Left colon (tissue), 2 donors: ENCODE results near the gene CCDC137. TPM values are rescaled to one million over a fixed set of nuclear protein-coding genes. Genes with fewer than 3 reads are reported as not detected.
A peak's percentile ranks its signal among the peaks of the same experiment; 100 is the strongest.
"Not testable (repeated sequence)": the region's sequence is repeated elsewhere in the genome, so short reads cannot be mapped to it uniquely, and the experiment has no call there.

ENCODE experiments used
- ATAC-seq: fragments of 200-7000 bp; cut with Tn5 transposase; one replicate; pipeline ENCODE4 v1.9.1; 2020; ENCODE audit warnings: mild to moderate bottlenecking, moderate library complexity
- DNase-seq, 2 donors: peaks; one replicate each; pipeline ENCODE4 v3.0.0-alpha.2; 2020
- intact Hi-C, 2 donors: fragments of 100-400 bp; cut with DNase I in 1 of 2; cut with micrococcal nuclease in 1 of 2; formaldehyde crosslinking; loops; one replicate each; pipeline versions ENCODE4 v1.11.2 to v1.14.0; 2022; cut with DNase I, micrococcal nuclease
- total RNA-seq, 2 donors: library from RNA; stranded (reverse); fragmentation: NEBNext Ultra II Directional; extraction: Animal tissue kit (Norgen Biotek cat#: 25700); gene quantifications; one replicate each; pipeline ENCODE4 v1.2.1, GENCODE V29; 2021
- donor health status: DM: no; HTN: no; CAD: no.
- donor health status: DM: yes; HTN: yes; CAD: no.

The CCDC137 gene
- total RNA-seq, 2 donors from 2014 or later, result 14.0 to 19.4 TPM

DNA sequence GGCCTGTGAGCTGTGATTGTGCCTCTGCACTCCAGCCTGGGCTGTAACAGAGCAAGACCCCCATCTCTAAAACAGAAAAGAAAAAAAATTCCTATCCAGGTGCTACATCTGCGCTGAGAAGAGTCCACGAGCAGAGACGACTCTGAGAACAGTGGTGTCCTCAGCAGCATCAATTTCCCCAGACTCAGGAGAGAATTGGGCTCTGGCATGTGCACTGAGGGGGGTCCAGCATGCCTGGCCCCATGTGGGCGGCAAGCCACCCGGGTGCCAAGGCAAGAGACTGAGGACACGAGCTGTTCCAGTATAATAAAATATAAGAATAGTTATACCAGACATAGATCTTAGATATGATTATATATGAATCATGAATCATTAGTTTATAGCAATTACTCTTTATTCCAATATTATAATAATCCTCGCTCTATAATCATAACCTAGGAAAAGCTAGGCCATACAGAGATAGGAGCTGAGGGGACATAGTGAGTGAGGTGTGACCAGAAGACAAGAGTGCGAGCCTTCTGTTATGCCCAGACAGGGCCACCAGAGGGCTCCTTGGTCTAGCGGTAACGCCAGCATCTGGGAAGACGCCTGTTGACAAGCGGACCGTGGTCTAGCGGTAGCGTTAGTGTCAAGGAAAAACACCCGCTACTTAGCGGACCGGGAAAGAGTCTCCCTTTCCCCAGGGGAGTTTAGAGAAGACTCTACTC, 9.1 kb downstream of the CCDC137 start:
- intact Hi-C loops, DNase-seq: not testable (repeated sequence)
- peak; percentile 25 for ATAC-seq

DNA sequence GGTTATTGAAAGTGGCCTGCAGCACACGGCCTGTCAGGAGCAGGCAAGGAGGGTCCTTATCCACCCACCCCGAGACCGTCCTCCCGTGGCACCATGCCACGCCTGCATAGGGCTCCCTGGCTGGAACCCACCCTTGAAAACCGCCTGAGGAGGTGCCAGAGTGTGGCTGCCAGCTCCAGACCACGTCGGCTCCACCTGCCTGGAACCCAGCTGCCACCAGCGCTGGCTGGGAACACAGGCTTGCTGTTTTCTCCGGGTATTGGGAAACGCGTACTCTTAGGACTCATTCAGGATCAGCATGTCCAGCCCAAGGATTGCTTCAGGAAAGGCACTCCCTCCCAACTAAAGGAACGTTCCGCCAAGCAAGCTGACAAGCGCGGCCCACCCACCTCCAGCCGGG, 10.4 kb downstream of the CCDC137 start:
- no peak for ATAC-seq
- intact Hi-C loops, result no loop called here

DNA sequence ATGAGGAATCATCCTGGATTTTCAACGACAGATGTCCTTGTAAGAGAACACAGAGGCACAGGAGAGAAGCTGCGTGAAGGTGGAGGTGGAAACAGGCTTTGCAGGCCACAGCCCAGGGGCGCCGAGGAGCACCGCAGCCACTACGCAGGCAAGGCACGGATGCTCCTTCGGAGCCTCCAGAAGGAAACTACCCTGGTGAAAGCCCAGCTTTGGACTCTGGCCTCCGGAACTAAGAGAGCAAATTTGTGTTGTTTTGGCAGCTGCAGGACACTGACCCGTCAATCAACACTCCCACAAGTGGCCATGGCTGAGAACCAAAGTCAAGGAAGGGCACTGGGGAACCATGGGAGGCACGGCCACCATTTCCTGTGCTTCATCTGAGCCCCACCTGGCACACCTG, 13.6 kb downstream of the CCDC137 start:
- intact Hi-C loops, result no loop called here
- ATAC-seq (no peak), DNase-seq (no peak)

More for the DNA sequence above, 10.4 kb downstream of the CCDC137 start:
- DNase-seq, result no peak

- DNase-seq (no peak), ATAC-seq (no peak)
- intact Hi-C loops, result no loop called here
Measured at GRCh38 chr17:81681672-81682071, 15.1 kb downstream of the CCDC137 start.

DNA sequence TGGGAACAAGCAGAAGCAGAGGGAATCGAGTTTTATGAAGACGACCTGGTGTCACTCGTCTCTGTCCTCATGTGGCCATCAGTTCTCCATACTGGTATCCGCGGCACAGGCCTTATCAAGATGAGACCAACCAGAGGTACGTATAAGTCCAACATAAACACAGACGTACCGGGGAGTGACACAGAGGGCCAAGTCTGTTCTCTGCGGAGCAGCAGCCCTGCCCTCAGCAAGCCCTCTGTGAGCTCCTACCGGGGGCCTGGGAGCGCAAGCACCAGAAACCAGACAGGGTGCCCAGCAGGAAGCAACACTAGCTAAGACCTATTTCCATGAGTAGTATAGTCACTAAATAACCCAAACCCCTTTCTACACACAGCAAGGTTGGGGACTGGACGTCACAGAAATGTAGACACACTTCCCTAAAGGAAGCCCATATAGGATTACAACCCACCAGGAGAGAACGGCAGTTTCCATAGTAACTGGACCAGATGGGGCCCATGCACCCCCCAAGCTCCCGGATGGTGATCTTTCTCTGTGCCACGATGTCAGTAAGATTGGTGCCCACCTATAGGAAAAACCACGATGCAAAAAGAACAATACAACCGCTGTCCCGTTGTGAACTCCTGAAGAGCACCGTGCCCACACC, 16.1 kb downstream of the CCDC137 start:
- no peak for ATAC-seq
- DNase-seq, result no peak
- intact Hi-C loops, result no loop called here

DNA sequence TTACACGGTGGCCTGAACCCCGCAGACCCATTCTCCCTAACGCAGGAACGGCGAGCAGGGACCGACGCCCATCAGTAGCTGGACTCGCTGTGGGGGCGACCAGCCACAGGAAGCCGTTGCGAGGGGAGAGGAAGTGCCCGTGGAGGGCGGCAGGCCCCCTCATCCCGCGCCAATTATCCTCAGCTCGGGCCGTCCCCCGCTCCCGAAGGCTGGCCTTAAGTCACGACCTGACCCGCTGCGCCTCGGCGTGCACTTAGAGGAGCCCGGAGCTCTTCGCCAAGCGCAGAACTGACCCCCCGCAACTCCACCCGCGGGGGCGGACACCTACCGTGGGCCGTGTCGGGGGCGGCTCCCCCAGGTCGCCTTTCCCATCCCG, 16.7 kb downstream of the CCDC137 start:
- intact Hi-C loops, result no loop called here
- DNase-seq, result no peak
- ATAC-seq, result peak; percentile 32

GRCh38 chr17:81683584-81684441, 17.3 kb downstream of the CCDC137 start, which contains the start of the genes ARL16 and HGS:
ARL16 (minus strand) TSS chr17:81683797; CDS start chr17:81683753, 44 bp downstream.
HGS (plus strand) TSS chr17:81684011; CDS start chr17:81684067, 56 bp downstream.
- intact Hi-C loops, result no loop called here

GRCh38 chr17:81684442-81684911, 17.9 kb downstream of the CCDC137 start:
- intact Hi-C loops, result no loop called here
- no peak for DNase-seq
- ATAC-seq, result no peak

More at GRCh38 chr17:81683584-81684441, 17.3 kb downstream of the CCDC137 start, which contains the start of the genes ARL16 and HGS:
- peak; percentile 97 to 98 for DNase-seq
- ATAC-seq, result peak; percentile 95

DNA sequence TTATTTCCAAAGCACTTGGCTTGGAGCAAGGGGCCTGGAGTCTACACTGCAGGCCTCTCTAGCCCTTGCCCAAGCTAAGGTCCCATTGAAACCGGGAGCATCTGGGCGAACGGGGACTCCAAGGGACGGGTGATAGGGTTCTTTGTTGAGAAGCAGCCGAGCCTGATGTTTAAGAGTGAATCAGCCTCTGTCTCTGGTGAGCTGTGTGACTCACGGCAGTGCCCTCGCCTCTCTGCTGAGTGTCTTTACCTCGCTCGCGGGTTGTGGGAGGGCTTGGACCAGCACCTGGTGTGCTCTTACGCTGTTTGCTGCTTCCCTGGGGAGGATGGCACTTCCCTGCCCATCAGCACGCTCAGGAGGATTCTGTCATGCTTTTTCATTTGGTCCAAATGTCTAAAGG, 18.6 kb downstream of the CCDC137 start:
- DNase-seq, result no peak
- ATAC-seq, result no peak
- intact Hi-C loops, result no loop called here

DNA sequence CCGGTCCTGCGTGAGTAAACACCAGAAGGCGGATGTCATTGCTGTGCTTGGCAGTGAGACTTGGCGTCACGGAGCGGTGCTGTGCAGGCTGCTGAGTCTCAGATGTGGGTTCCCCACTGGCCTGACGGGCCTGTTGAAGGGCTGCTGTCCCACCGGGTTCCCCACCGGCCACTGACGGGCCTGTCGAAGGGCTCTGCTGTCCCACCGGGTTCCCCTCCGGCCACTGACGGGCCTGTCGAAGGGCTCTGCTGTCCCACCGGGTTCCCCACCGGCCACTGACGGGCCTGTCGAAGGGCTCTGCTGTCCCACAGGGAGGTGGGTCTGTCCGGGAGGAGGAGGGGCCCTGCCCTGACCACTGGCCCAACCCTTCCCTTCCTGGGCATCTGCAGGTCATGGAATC, 20.1 kb downstream of the CCDC137 start:
- DNase-seq (no peak), ATAC-seq (no peak)
- intact Hi-C loops, result no loop called here

DNA sequence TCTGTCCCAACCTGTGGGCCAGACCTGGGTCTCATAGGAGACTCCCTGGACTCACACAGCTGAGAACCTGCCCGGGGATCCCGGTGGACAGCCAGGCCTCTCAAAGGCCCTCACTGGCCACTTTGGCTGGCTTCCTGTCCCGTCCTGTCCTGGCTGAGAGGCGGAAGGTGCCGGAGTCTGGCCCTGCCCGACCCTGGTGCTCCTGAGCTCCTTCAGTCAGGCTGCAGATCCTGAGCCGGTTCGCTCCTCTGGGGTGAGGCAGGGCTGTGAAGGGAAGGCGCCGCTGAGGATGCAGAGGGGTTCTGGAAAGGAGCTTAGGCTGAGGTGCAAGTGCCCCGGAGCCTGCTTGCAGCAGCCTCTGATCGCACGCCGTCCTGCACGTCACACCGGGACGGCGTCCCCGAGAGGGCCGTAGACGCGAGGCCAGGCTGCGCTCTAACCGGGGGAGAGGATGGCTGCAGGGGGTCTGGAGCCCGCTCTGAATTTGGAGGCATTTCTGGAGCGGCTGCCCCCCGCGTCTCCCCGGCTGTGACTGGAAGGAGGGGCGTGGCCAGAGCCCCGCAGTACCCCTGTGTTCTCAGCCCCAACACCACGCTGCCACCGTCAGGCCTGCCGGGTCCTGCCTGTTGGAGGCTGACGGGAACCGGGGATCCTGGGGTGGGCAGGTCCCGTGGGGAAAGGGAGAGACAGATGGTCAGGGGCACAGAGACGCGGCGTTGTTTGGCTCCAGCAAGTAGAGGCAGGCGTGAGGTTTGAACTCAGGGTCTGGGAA, 21.4 kb downstream of the CCDC137 start:
- intact Hi-C loops, result no loop called here
- DNase-seq (no peak), ATAC-seq (no peak)

GRCh38 chr17:81688616-81689015, 22.1 kb downstream of the CCDC137 start:
- ATAC-seq, result no peak
- DNase-seq, result no peak
- intact Hi-C loops, result no loop called here

DNA sequence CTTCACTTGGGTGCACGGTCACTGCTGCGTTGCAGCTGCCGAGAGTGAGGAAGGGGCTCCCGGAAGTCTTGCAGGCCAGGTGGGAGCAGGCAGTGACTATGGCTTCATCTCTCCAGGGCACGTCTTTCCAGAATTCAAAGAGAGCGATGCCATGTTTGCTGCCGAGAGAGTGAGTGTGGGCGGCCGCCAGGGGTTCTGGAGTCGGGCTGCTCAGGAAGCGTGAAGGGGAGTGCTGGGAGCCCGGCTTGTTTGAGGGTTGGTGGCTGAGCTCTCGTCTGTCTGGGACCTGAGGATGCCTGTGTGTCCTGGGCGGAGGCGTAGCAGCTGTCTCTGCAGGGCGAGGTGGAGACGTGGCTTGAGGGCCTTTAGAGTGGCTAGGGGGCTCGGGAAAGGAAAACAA, 23.5 kb downstream of the CCDC137 start:
- intact Hi-C loops, result no loop called here
- ATAC-seq, result no peak
- DNase-seq, result no peak

GRCh38 chr17:81690549-81690948, 24.0 kb downstream of the CCDC137 start:
- no peak for ATAC-seq
- intact Hi-C loops, result no loop called here
- no peak for DNase-seq

DNA sequence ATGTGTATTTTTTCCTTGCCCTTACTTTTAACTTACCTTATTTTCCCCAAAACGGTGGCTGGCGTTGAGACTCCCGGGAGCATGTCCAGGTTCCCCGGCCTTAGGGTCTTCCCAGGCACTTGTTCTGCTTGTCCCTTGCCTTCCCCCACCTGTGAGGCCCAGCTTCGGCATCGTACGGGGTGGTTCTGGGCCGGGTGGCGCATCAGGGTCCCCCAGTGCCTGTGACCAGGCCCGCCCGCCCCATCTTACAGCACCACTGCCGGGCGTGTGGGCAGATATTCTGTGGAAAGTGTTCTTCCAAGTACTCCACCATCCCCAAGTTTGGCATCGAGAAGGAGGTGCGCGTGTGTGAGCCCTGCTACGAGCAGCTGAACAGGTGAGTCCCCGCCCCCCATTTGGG, 24.7 kb downstream of the CCDC137 start:
- no peak for ATAC-seq
- DNase-seq, result no peak
- intact Hi-C loops, result no loop called here

- DNase-seq (no peak), ATAC-seq (no peak)
- intact Hi-C loops, result no loop called here
Measured at GRCh38 chr17:81691608-81692007, 25.1 kb downstream of the CCDC137 start.

DNA sequence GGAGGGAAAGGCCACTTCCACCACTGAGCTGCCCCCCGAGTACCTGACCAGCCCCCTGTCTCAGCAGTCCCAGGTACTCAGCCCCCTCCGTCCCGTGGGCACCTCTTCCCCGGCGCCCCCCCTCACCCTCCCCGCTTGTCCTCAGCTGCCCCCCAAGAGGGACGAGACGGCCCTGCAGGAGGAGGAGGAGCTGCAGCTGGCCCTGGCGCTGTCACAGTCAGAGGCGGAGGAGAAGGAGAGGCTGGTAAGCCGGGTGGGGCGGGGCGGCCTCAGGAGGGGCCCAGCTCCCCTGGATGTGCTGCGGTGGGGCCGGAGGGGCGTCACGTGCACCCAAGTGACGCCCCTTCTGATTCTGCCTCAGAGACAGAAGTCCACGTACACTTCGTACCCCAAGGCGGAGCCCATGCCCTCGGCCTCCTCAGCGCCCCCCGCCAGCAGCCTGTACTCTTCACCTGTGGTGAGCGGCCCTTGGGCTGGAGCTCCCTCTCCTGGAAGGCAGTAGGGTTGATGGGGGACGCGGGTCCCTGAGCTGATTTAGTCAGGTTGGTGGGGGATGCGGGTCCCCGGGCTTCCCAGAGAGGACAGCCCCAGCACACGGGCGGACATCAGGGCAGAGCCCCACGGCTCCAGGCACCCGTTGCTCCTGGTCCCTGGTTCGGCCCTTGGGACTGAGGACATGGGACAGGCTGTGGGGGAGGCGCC, 27.1 kb downstream of the CCDC137 start:
- ATAC-seq (no peak), DNase-seq (no peak)
- intact Hi-C loops, result no loop called here

GRCh38 chr17:81694810-81695209, 28.3 kb downstream of the CCDC137 start:
- ATAC-seq, result no peak
- intact Hi-C loops, result no loop called here
- DNase-seq, result no peak
